Loucy (cell line): Measurements from ENCODE around the gene SEC61B.

Source experiments
- H2AFZ ChIP-seq: fragments of 200-600 bp; sonication (generic); 2 replicates; pipeline ENCODE4 v1.6.0; 2016; ENCODE audit warnings: antibody characterized with exemption, mild to moderate bottlenecking, low read length, moderate library complexity
- H3F3A ChIP-seq: fragments of 200-600 bp; 2 replicates; pipeline ENCODE4 v1.6.0; 2016; ENCODE audit warnings: antibody characterized with exemption, low read depth, mild to moderate bottlenecking
- H3K27me3 ChIP-seq: fragments of 200-600 bp; sonication (generic); 2 replicates; pipeline ENCODE4 v1.6.1; 2014; ENCODE audit warnings: low read length, mild to moderate bottlenecking; ENCODE audit not compliant: insufficient read depth, poor library complexity, severe bottlenecking
- H3K36me3 ChIP-seq: fragments of 200-600 bp; sonication (generic); 2 replicates; pipeline ENCODE4 v1.6.1; 2016; ENCODE audit warnings: low read length; ENCODE audit not compliant: insufficient read depth
- H3K4me1 ChIP-seq: fragments of 200-600 bp; sonication (generic); 2 replicates; pipeline ENCODE4 v1.5.1; 2014; ENCODE audit warnings: low read length, mild to moderate bottlenecking; ENCODE audit not compliant: insufficient read depth, poor library complexity, severe bottlenecking
- H3K4me2 ChIP-seq: fragments of 200-600 bp; sonication (generic); 2 replicates; pipeline ENCODE4 v1.6.0; 2014; ENCODE audit warnings: antibody characterized with exemption, low read length, low read depth, mild to moderate bottlenecking; ENCODE audit not compliant: poor library complexity, severe bottlenecking
- H3K4me3 ChIP-seq: fragments of 200-600 bp; sonication (generic); 2 replicates; pipeline ENCODE4 v1.5.1; 2014; ENCODE audit warnings: low read length, mild to moderate bottlenecking, mixed read lengths; ENCODE audit not compliant: poor library complexity, severe bottlenecking
- H3K79me2 ChIP-seq: fragments of 200-600 bp; sonication (generic); 2 replicates; pipeline ENCODE4 v1.6.1; 2014; ENCODE audit warnings: low read length; ENCODE audit not compliant: insufficient read depth
- H3K9ac ChIP-seq: fragments of 200-600 bp; sonication (generic); 2 replicates; pipeline ENCODE4 v1.6.0; 2014; ENCODE audit warnings: mild to moderate bottlenecking, low read depth, low read length, moderate library complexity; ENCODE audit not compliant: poor library complexity, severe bottlenecking
- H3K9me2 ChIP-seq: fragments of 200-600 bp; sonication (generic); replicated peaks from 2 replicates; pipeline ENCODE4 v1.6.1; 2016; ENCODE audit warnings: low read depth, low read length, mixed read lengths
- H3K9me3 ChIP-seq: fragments of 200-600 bp; sonication (generic); 2 replicates; pipeline ENCODE4 v1.6.1; 2014; ENCODE audit warnings: mild to moderate bottlenecking, antibody characterized with exemption, low read length, low read depth; ENCODE audit not compliant: insufficient read depth
- H4K20me1 ChIP-seq: fragments of 200-600 bp; sonication (generic); 2 replicates; pipeline ENCODE4 v1.6.0; 2014; ENCODE audit warnings: antibody characterized with exemption, low read length, mild to moderate bottlenecking; ENCODE audit not compliant: insufficient read depth, poor library complexity, severe bottlenecking
- EZH2phosphoT487 ChIP-seq: fragments of 200-600 bp; IDR thresholded peaks from 2 replicates; pipeline ENCODE4 v1.6.1; 2018; ENCODE audit warnings: antibody characterized with exemption, mild to moderate bottlenecking, moderate library complexity, borderline replicate concordance
- TF ChIP-seq, protein P1 (sequence below): fragments of 200-600 bp; sonication (generic); conservative IDR thresholded peaks from 2 replicates; pipeline ENCODE4 v1.5.1; 2014; ENCODE audit warnings: mild to moderate bottlenecking, antibody characterized with exemption, low read length

SEC61B gene

DNA sequence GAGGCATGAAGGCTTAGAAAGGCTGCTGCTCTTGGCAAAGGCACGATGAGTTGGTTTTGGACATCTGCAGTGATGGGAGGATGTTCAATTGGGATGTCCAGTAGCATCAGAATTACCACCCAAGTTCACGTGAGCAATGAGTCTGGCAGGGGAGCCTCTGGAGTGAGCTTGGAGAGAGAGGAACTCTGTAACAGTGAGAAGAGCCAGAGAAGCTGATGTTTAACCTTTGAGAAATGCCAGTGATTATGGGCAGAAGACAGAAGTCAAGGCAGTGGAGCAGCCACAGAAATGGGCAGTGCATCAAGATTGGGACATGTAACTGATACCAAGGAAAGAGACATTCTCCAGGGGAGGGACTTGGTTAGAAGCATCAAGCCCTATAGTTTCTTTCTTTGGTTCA, 39.8 kb downstream of the SEC61B start:
- Histone ChIP-seq H2AFZ (no peak overlapping the region), H4K20me1 (no peaks in the 10 kb centered on the region), H3K27me3 (no peaks in the 10 kb centered on the region), H3K36me3 (no peaks in the 10 kb centered on the region), H3K79me2 (no peaks in the 10 kb centered on the region), H3F3A (no peaks in the 10 kb centered on the region), H3K4me2 (no peak overlapping the region), H3K4me1 (peaks cover 3% of the 10 kb centered on the region), H3K4me3 (no peak overlapping the region), H3K9me2 (no peaks in the 10 kb centered on the region), H3K9ac (no peak overlapping the region), H3K9me3 (no peaks in the 10 kb centered on the region)
- TF ChIP-seq EZH2phosphoT487 = no peak
- TF ChIP-seq, protein P1, sequence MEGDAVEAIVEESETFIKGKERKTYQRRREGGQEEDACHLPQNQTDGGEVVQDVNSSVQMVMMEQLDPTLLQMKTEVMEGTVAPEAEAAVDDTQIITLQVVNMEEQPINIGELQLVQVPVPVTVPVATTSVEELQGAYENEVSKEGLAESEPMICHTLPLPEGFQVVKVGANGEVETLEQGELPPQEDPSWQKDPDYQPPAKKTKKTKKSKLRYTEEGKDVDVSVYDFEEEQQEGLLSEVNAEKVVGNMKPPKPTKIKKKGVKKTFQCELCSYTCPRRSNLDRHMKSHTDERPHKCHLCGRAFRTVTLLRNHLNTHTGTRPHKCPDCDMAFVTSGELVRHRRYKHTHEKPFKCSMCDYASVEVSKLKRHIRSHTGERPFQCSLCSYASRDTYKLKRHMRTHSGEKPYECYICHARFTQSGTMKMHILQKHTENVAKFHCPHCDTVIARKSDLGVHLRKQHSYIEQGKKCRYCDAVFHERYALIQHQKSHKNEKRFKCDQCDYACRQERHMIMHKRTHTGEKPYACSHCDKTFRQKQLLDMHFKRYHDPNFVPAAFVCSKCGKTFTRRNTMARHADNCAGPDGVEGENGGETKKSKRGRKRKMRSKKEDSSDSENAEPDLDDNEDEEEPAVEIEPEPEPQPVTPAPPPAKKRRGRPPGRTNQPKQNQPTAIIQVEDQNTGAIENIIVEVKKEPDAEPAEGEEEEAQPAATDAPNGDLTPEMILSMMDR = no peak

DNA sequence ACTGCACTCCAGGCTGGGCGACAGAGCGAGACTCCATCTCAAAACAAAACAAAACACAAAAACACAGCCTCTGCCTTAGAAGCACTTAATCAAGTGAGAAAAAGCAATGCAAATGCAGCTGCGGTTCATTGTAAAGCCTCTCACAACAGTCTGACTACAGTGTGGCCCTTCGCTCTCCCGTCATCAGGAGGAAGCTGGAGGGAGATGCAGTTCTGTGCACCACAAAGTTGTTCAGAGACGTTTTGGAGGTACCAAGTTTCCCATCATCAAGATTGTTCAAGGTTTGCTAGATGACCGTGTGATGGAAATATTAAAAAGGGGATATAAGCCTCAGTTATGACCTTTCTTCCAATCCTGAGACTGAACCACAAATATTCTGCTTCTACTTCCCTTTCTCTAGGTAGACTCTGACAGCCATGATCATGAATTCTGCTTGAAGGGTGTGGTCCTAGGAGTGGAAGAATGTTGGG, 40.9 kb downstream of the SEC61B start:
- Histone ChIP-seq H3K4me1 (peaks cover 5% of the 10 kb centered on the region), H3F3A (no peaks in the 10 kb centered on the region), H3K9ac (no peak overlapping the region), H3K79me2 (no peaks in the 10 kb centered on the region), H3K4me2 (no peak overlapping the region), H3K9me2 (no peaks in the 10 kb centered on the region), H2AFZ (no peak overlapping the region), H3K4me3 (no peak overlapping the region), H3K9me3 (no peaks in the 10 kb centered on the region), H4K20me1 (no peaks in the 10 kb centered on the region), H3K27me3 (no peaks in the 10 kb centered on the region), H3K36me3 (no peaks in the 10 kb centered on the region)
- TF ChIP-seq, protein P1 = no peak
- TF ChIP-seq EZH2phosphoT487 = no peak

DNA sequence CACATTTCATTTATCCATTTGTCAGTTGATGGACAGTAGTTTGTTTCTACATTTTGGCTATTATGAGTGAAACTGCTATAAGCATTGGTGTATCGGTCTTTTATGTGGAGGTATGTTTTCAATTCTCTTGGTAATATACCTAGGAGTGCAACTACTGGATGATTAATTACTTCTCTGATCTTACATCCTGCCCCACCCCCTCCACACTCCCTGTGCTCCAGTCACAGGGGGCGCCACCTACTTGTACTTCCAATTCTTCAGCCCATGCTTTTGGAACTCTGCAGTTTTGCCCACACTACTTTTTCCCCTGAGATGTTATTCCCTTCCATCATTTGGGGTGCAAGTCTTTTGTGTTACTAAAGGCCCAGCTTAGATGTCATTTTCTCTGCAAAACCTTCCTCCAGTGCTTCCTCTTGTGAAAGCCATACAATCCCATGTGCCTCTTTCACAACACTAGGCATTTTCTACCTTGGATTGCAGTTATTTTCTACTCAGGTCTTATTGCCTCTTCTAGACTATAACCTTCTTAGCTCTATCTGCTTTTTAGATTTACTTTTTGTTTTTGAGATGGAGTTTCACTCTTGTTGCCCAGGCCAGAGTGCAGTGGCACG, 42.1 kb downstream of the SEC61B start:
- H3K4me2 ChIP-seq = no peak overlapping the region
- no peaks in the 10 kb centered on the region for H4K20me1 ChIP-seq
- H3K9ac ChIP-seq = no peak overlapping the region
- H3K27me3 ChIP-seq = no peaks in the 10 kb centered on the region
- H3K4me1 ChIP-seq = peaks cover 5% of the 10 kb centered on the region
- H3K36me3 ChIP-seq = no peaks in the 10 kb centered on the region
- no peak overlapping the region for H2AFZ ChIP-seq
- H3K9me3 ChIP-seq = no peaks in the 10 kb centered on the region
- H3K4me3 ChIP-seq = no peak overlapping the region
- no peaks in the 10 kb centered on the region for H3K9me2 ChIP-seq
- H3K79me2 ChIP-seq = no peaks in the 10 kb centered on the region
- no peaks in the 10 kb centered on the region for H3F3A ChIP-seq
- TF ChIP-seq EZH2phosphoT487 = no peak
- TF ChIP-seq, protein P1 = peak; percentile 66
